ENCODE results near the gene PNPT1.
"Not testable (repeated sequence)": the region's sequence is repeated elsewhere in the genome, so short reads cannot be mapped to it uniquely, and the experiment has no call there.

PNPT1 gene

GRCh38 chr2:55693181-55694125 lies at the start of gene PNPT1:
Gene PNPT1 (minus strand): TSS chr2:55693844. CDS start chr2:55693823, 21 bp downstream.
- DNase-seq (ENCODE audit: low read depth) = peak; percentile 93
- peak within 1 kb of the TSS; percentile 70 for H3K4me3 ChIP-seq (ENCODE audit: low read length)
- no peak for TF ChIP-seq CTCF (IDR thresholded peaks at IDR 0.05; ENCODE audit: insufficient read depth, low read depth, low read length, missing control alignments)

GRCh38 chr2:55742996-55743395 lies 49.4 kb upstream of the PNPT1 start:
- DNase-seq (ENCODE audit: low read depth) = no peak
- H3K4me3 ChIP-seq (ENCODE audit: low read length) = no peak overlapping the region
- TF ChIP-seq CTCF (IDR thresholded peaks at IDR 0.05; ENCODE audit: insufficient read depth, low read depth, low read length, missing control alignments) = no peak

GRCh38 chr2:55736019-55736536 lies 42.4 kb upstream of the PNPT1 start:
- H3K4me3 ChIP-seq (ENCODE audit: low read length); DNase-seq (ENCODE audit: low read depth): not testable (repeated sequence)

- no peak for TF ChIP-seq CTCF (IDR thresholded peaks at IDR 0.05; ENCODE audit: insufficient read depth, low read depth, low read length, missing control alignments)
- DNase-seq (ENCODE audit: low read depth) = no peak
- H3K4me3 ChIP-seq (ENCODE audit: low read length) = no peak overlapping the region
Measured at GRCh38 chr2:55734726-55735125, 41.1 kb upstream of the PNPT1 start.

GRCh38 chr2:55733335-55733734 lies 39.7 kb upstream of the PNPT1 start:
- H3K4me3 ChIP-seq (ENCODE audit: low read length) = no peak overlapping the region
- no peak for TF ChIP-seq CTCF (IDR thresholded peaks at IDR 0.05; ENCODE audit: insufficient read depth, low read depth, low read length, missing control alignments)
- no peak for DNase-seq (ENCODE audit: low read depth)

- no peak for DNase-seq (ENCODE audit: low read depth)
- no peak overlapping the region for H3K4me3 ChIP-seq (ENCODE audit: low read length)
- TF ChIP-seq CTCF (IDR thresholded peaks at IDR 0.05; ENCODE audit: insufficient read depth, low read depth, low read length, missing control alignments) = no peak
Measured at GRCh38 chr2:55732854-55733253, 39.2 kb upstream of the PNPT1 start.

GRCh38 chr2:55729136-55729685 lies 35.6 kb upstream of the PNPT1 start:
- no peak for DNase-seq (ENCODE audit: low read depth)
- no peak overlapping the region for H3K4me3 ChIP-seq (ENCODE audit: low read length)
- no peak for TF ChIP-seq CTCF (IDR thresholded peaks at IDR 0.05; ENCODE audit: insufficient read depth, low read depth, low read length, missing control alignments)

Data from epithelial cell of esophagus (primary cell).